ENCODE results near the gene NUTF2. TPM values are rescaled to one million over a fixed set of nuclear protein-coding genes. Genes with fewer than 3 reads are reported as not detected.

The NUTF2 gene
- total RNA-seq, 1 donor from 2014 or later, result 176 TPM

GRCh38 chr16:67865318-67865717 lies 18.6 kb downstream of the NUTF2 start:
- peak; percentile 68 for DNase-seq

DNA sequence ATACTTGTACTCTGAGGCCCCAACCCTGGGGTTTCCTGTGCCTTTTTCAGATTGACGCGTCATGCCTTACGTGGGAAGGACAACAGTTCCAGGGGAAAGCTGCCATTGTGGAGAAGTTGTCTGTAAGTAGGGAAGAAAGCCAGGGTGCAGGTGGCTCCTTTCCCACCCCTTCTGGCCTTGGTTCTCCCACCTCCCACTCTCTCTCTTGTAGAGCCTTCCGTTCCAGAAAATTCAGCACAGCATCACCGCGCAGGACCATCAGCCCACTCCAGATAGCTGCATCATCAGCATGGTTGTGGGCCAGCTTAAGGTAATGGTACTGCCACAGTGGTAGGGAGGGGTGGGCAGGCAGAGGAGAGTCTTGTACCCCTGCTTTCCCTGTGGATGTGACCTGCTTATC lies 21.6 kb downstream of the NUTF2 start:
- no peak for DNase-seq

DNA sequence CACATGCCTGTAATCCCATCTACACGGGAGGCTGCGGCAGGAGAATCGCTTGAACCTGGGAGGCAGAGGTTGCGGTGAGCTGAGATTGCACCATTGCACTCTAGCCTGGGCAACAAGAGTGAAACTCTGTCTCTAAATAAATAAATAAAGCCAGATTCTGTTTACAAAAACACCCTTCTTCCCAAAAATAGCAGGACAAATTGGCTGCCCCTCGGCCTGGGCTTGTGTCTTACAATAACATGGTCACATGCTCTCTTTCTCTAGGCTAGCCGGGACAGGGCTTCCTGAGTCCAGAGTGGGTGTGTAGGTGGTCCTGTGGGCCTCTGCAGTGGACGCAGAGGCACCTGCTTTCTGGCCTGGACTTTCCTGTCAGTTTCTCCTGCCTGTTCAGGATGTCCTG lies 22.9 kb downstream of the NUTF2 start:
- DNase-seq, result no peak

GRCh38 chr16:67871256-67871655 lies 24.5 kb downstream of the NUTF2 start:
- no peak for DNase-seq

- DNase-seq, result no peak
Observed at GRCh38 chr16:67872131-67872630, 25.4 kb downstream of the NUTF2 start.

DNA sequence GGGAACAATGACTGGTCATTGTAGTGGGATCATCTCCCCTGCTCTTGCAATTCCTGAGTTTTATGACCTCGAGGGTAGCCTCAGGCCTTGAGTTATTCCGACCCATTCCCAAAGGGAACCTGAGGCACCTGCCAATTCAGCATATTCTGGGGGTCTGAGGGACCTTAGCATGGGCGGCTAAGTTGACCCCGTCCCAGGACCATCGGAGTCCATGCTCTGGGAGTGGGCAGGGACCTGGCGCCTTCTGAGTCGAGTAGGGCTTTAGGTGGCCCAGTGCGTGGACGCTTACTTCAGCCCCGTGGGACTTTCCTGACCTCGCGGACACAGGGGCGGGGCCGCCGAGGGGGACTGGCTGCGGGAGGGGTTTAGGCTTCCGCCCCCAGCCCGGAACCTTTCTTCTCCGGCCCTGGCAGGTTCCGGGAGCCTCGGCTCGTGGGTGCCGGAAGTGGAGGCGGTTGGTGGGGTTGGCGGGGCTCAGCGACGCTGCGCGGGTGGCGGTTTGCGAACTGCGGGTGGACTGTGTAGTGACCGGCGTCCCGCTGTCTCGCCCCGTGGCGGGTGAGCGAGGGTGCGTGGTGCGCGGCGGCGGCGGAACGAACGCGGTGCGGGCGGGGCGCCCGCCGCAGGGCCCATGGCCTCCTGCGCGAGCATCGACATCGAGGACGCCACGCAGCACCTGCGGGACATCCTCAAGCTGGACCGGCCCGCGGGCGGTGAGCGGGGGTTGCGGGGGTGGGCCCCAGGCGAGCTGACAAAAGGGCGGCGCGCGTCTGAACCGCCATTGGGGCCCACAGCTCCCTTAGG lies 26.1 kb downstream of the NUTF2 start, which contains the start of gene EDC4:
EDC4 (plus strand) TSS at position 422 of the 804 bp plus-strand sequence; CDS start at position 632, 210 bp downstream.
- peak; percentile 86 for DNase-seq

DNA sequence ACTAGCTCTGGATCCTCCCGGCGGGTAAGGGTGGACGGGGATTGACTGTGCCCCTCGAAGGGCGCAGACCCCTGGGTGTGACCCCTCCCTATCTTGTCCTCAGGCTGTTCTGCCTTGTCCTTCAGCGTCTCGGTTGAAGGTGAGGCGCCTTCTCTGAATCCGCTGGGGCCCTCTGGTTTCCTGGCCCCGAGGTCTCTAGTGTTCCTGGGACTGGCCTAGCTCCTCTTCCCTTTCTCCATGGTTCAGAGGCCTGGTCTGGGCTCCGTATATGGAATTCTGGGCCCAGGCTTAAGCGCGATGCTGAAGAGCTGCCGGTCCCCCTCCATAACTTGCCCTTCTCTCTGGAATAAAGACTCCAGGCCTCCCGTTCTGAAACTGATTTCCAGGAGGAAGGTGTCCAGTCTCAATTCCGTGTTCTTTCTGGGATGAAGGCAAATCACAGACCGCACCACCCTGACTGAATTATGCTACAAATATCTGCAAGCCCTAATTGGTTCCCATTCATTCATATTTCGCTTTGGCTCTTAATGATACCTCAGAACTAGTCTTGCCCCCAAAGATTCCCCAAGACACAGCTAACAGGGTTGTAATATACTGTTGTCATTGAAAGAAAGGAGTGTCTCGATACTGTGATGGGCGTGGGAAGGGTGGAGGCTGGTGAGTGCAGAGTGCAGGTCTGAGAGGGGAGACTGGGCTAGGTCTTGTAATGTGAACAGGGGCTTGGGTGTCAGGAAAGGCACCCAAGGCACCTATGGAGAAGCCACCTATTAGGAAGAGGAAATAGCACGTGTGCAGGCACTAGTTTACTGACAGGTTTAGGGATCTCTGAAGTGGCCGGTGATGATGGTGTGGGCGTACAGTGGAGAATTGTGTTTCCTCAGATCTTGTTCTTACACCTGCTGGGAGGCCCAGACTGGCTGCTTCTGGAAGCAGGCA lies 27.0 kb downstream of the NUTF2 start:
- peak; percentile 23 for DNase-seq

DNA sequence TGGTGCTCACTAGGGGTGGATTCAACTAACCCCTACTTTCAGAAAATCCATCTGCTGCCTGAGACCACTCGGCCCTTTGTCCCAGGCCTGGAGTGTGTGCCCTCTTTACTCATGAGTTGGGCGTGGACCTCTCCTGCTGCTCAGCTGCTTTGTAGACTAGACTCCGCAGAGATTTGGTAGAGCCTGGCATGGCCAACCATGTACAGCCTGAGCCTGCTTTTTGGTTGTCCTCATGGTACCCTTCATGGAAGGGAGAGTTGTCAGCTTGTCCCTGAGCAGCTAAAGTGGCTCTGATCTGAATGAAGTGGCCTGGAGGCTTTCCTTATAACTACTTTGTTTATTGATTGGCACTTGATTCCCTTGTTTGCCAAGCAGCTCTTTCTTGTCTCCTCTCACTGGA lies 27.6 kb downstream of the NUTF2 start:
- DNase-seq, result no peak

- DNase-seq, result no peak
Observed at GRCh38 chr16:67877064-67877463, 30.3 kb downstream of the NUTF2 start.

- DNase-seq, result no peak
Observed at GRCh38 chr16:67878232-67878631, 31.5 kb downstream of the NUTF2 start.

DNA sequence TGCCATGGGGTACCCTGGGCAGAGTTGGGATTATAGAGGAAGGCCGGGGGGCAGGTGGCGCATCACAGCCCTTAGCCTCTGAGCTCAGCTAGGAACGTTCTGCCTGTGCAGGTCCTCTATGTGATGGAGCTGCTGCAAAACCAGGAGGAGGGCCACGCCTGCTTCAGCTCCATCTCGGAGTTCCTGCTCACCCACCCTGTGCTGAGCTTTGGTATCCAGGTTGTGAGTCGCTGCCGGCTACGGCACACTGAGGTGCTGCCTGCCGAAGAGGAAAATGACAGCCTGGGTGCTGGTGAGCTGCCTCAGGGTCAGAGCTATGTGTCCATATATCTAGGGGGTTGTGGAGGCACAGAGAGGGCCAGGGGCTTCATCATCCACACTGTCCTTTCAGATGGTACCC lies 32.1 kb downstream of the NUTF2 start:
- DNase-seq, result no peak

GRCh38 chr16:67879462-67879861 lies 32.7 kb downstream of the NUTF2 start:
- no peak for DNase-seq

- DNase-seq, result no peak
Observed at GRCh38 chr16:67879936-67880335, 33.2 kb downstream of the NUTF2 start.

- no peak for DNase-seq
Observed at GRCh38 chr16:67880584-67880983, 33.9 kb downstream of the NUTF2 start.

DNA sequence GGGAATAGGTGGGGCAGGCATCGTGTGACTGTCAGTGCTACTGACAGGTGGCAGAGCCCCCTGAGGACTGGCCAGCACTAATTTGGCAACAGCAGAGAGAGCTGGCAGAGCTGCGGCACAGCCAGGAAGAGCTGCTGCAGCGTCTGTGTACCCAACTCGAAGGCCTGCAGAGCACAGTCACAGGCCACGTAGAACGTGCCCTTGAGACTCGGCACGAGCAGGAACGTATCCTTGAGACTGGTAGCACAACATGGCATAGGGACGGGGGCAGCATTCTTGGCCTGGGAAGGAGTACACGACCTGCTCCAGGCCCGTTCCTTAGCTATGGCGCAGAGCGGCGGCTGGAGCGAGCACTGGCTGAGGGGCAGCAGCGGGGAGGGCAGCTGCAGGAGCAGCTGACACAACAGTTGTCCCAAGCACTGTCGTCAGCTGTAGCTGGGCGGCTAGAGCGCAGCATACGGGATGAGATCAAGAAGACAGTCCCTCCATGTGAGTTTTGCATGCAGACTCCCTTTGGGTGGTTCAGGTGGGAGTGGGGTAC lies 35.0 kb downstream of the NUTF2 start:
- DNase-seq, result no peak

DNA sequence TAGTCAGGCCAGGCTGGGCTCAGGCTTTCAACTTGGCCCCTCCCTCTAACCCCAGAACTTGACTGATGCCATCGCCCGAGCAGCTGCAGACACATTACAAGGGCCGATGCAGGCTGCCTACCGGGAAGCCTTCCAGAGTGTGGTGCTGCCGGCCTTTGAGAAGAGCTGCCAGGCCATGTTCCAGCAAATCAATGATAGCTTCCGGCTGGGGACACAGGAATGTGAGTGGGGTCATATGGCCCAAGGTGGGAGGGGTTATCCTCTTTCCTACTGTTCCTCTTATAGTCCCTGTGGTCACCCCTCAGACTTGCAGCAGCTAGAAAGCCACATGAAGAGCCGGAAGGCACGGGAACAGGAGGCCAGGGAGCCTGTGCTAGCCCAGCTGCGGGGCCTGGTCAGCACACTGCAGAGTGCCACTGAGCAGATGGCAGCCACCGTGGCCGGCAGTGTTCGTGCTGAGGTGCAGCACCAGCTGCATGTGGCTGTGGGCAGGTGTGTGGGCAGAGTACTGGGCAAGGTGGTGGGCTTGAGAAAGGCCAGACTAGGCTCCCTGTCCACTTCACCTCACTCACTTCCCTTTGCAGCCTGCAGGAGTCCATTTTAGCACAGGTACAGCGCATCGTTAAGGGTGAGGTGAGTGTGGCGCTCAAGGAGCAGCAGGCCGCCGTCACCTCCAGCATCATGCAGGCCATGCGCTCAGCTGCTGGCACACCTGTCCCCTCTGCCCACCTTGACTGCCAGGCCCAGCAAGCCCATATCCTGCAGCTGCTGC lies 35.8 kb downstream of the NUTF2 start:
- peak; percentile 52 for DNase-seq

DNA sequence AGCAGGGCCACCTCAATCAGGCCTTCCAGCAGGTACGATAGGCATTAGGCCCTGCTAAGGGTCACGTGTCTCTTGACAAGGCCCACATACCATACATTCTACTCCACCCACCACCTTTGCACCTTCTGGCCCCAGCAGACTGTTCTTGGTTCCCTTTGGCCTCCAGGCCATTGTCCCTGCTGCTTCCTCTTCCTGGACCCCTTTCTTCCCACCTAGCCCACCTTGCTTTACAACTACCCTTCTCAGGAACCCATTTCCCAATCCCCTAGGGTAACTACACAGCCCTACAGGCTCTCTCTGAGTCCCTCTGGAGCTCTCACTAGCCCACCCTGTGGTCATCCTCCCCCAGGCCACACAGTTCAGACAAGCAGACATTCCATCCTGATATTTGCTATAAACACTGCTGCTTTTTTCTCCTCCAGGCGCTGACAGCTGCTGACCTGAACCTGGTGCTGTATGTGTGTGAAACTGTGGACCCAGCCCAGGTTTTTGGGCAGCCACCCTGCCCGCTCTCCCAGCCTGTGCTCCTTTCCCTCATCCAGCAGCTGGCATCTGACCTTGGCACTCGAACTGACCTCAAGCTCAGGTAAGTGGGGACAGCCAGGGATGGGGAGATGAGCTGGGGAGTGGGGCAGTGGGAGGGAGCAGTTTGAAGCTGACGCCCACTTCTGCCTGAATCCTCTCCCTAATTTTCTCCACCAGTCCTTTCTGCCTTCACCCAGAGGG lies 36.6 kb downstream of the NUTF2 start:
- no peak for DNase-seq

DNA sequence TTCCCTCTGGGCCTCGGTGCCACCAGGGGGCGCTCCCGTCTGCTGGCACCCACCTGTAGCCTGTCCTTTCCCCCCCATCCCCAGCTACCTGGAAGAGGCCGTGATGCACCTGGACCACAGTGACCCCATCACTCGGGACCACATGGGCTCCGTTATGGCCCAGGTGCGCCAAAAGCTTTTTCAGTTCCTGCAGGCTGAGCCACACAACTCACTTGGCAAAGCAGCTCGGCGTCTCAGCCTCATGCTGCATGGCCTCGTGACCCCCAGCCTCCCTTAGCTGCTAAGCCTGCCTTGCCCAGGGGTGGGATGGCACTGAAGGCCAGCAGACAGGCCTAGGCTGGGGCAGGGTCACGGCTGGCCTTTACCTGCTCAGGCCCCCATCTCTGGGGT lies 37.1 kb downstream of the NUTF2 start:
- DNase-seq, result peak; percentile 74

GRCh38 chr16:67884684-67885083 lies 38.0 kb downstream of the NUTF2 start, which contains the start of gene NRN1L:
Gene NRN1L (plus strand): TSS chr16:67884885. CDS start chr16:67884904, 19 bp downstream.
- peak; percentile 51 for DNase-seq

- DNase-seq, result no peak
Observed at GRCh38 chr16:67885545-67885944, 38.8 kb downstream of the NUTF2 start.

DNA sequence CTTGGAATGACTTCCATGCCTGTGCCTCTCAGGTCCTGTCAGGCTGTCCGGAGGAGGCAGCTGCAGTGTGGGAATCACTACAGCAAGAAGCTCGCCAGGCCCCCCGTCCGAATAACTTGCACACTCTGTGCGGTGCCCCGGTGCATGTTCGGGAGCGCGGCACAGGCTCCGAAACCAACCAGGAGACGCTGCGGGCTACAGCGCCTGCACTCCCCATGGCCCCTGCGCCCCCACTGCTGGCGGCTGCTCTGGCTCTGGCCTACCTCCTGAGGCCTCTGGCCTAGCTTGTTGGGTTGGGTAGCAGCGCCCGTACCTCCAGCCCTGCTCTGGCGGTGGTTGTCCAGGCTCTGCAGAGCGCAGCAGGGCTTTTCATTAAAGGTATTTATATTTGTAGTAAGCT lies 39.2 kb downstream of the NUTF2 start:
- DNase-seq, result no peak
